Stimulated activated CD4-positive, alpha-beta T cell treated with anti-CD3 and anti-CD28 coated beads, Interleukin-1b, Interleukin-23, amount 100 ng/mL, for 1 hour (primary cell): ENCODE results near the gene TMX2.

Experiments
- DNase-seq, 2 donors: peaks; one replicate each; pipeline ENCODE4 v3.0.0-alpha.2; 2020; ENCODE audit warnings: low read depth in 2 of 2

Gene TMX2

GRCh38 chr11:57764972-57765371, 52.6 kb downstream of the TMX2 start:
- DNase-seq = no peak

GRCh38 chr11:57770793-57771192, 58.4 kb downstream of the TMX2 start:
- no peak for DNase-seq

GRCh38 chr11:57771365-57771764, 59.0 kb downstream of the TMX2 start:
- no peak for DNase-seq

GRCh38 chr11:57772562-57772961, 60.2 kb downstream of the TMX2 start:
- DNase-seq = no peak

GRCh38 chr11:57773026-57773598, 60.7 kb downstream of the TMX2 start:
- DNase-seq = no peak

- no peak for DNase-seq
These were observed 63.1 kb downstream of the TMX2 start for GRCh38 chr11:57775491-57775890.

GRCh38 chr11:57776031-57776521, 63.7 kb downstream of the TMX2 start:
- DNase-seq = no peak

- no peak for DNase-seq
These were observed 64.3 kb downstream of the TMX2 start for GRCh38 chr11:57776577-57777210.

- no peak for DNase-seq
These were observed 65.5 kb downstream of the TMX2 start for GRCh38 chr11:57777969-57778317.

- DNase-seq = no peak
These were observed 66.1 kb downstream of the TMX2 start for GRCh38 chr11:57778318-57779037.

- no peak for DNase-seq
These were observed 66.9 kb downstream of the TMX2 start for GRCh38 chr11:57779276-57779675.

- no peak for DNase-seq
These were observed 69.1 kb downstream of the TMX2 start for GRCh38 chr11:57781529-57781943.

GRCh38 chr11:57785072-57785471, 72.7 kb downstream of the TMX2 start:
- no peak for DNase-seq

GRCh38 chr11:57786436-57786835, 74.0 kb downstream of the TMX2 start:
- DNase-seq = no peak

- DNase-seq = no peak
These were observed 74.7 kb downstream of the TMX2 start for GRCh38 chr11:57787006-57787604.

GRCh38 chr11:57787920-57788702, 75.7 kb downstream of the TMX2 start:
- no peak for DNase-seq

- no peak for DNase-seq
These were observed 76.3 kb downstream of the TMX2 start for GRCh38 chr11:57788703-57789088.
